K562 (cell line): ENCODE data around the gene TSPYL2. TPM values are rescaled to one million over a fixed set of nuclear protein-coding genes. Genes with fewer than 3 reads are reported as not detected.

Source experiments
- ATAC-seq: fragments of 200-7000 bp; cut with Tn5 transposase; 3 replicates; pipeline ENCODE4 v1.9.1; 2020; ENCODE audit warnings: moderate library complexity
- BruUV-seq: library from RNA; stranded (reverse); fragments of 400-500 nt; replicated peaks from 2 replicates; lab custom pipeline; 2021; lab: Mats Ljungman, UMichigan
- CTCF ChIA-PET: fragments of 300-600 bp; formaldehyde crosslinking; extraction: SDS; loops from one replicate; lab custom pipeline; 2021; ENCODE audit warnings: low intra/inter-chr PET ratio; lab: Yijun Ruan, JAX
- POLR2A ChIA-PET: fragments of 300-600, 350-650 bp; sonication (Branson Sonifier 250); formaldehyde crosslinking; extraction: SDS; loops from one replicate; lab custom pipeline; 2021; ENCODE audit warnings: antibody characterized with exemption, inconsistent platforms; lab: Yijun Ruan, JAX
- DNase-seq, 4 experiments: peaks; one replicate each; pipeline versions ENCODE4 v3.0.0 to v3.0.0-alpha.2; 2011 to 2018; ENCODE audit warnings: low spot score in 3 of 4, mixed read lengths in 3 of 4; ENCODE audit errors: extremely low read depth in 1 of 4
- FAIRE-seq: peaks from 2 replicates; lab custom pipeline; 2011; peaks lifted over from hg19 to GRCh38; lab: Jason Lieb, UNC
- H2AFZ ChIP-seq: 2 replicates; pipeline ENCODE4 v1.6.0; 2011; ENCODE audit warnings: low read depth, low read length, control low read depth, inconsistent platforms
- H3K27ac ChIP-seq: fragments of 200-600 bp; 3 replicates; pipeline ENCODE4 v1.8.0; 2011; ENCODE audit warnings: low read depth, mild to moderate bottlenecking, control low read depth, inconsistent platforms, low read length, moderate library complexity, mixed read lengths; ENCODE audit errors: extremely low read depth
- H3K27me3 ChIP-seq, 2 experiments: fragments of 300-600 bp in 1 of 2; 2 replicates in 1 of 2; 3 replicates in 1 of 2; pipeline versions ENCODE4 v1.6.0 to v1.8.0; 2011; ENCODE audit warnings: inconsistent platforms in 2 of 2, low read length in 2 of 2, mild to moderate bottlenecking in 1 of 2, mixed read lengths in 1 of 2, moderate library complexity in 1 of 2; ENCODE audit not compliant: control insufficient read depth in 2 of 2, insufficient read depth in 2 of 2
- H3K36me3 ChIP-seq: fragments of 300-600 bp; 3 replicates; pipeline ENCODE4 v1.8.0; 2011; ENCODE audit warnings: mild to moderate bottlenecking, low read length, inconsistent platforms; ENCODE audit not compliant: control insufficient read depth, insufficient read depth
- H3K4me1 ChIP-seq, 2 experiments: fragments of 200-600 bp in 1 of 2; replicated peaks in 1 of 2; 2 replicates in 1 of 2; 3 replicates in 1 of 2; pipeline versions ENCODE4 v1.5.1 to v1.8.0; 2011; ENCODE audit warnings: inconsistent platforms in 2 of 2, low read length in 2 of 2, mild to moderate bottlenecking in 1 of 2, mixed read lengths in 1 of 2, moderate library complexity in 1 of 2; ENCODE audit not compliant: control insufficient read depth in 2 of 2, insufficient read depth in 2 of 2
- H3K4me2 ChIP-seq: 2 replicates; pipeline ENCODE4 v1.6.1; 2011; ENCODE audit warnings: low read length, control low read depth, inconsistent platforms, mixed read lengths; ENCODE audit not compliant: insufficient read depth
- H3K4me3 ChIP-seq: fragments of 200-600 bp; sonication (generic), shearing (Covaris generic); 2 replicates; pipeline ENCODE4 v1.5.1; 2016; ENCODE audit warnings: control low read depth, inconsistent platforms
- H3K79me2 ChIP-seq: fragments of 200-600 bp; 3 replicates; pipeline ENCODE4 v1.8.0; 2011; ENCODE audit warnings: low read length, inconsistent platforms; ENCODE audit not compliant: control insufficient read depth, insufficient read depth
- H3K9ac ChIP-seq, 2 experiments: 2 replicates each; pipeline versions ENCODE4 v1.6.0 to v1.6.1; 2011; ENCODE audit warnings: low read depth in 2 of 2, low read length in 2 of 2, control low read depth in 1 of 2, inconsistent platforms in 1 of 2, mild to moderate bottlenecking in 1 of 2, mixed read lengths in 1 of 2; ENCODE audit not compliant: insufficient read depth in 1 of 2
- H3K9me1 ChIP-seq: one replicate; pipeline ENCODE4 v1.6.0; 2011; ENCODE audit warnings: inconsistent platforms, mild to moderate bottlenecking, low read length, moderate library complexity; ENCODE audit not compliant: control insufficient read depth, insufficient read depth
- H3K9me3 ChIP-seq: replicated peaks from 2 replicates; pipeline ENCODE4 v1.5.1; 2011; ENCODE audit warnings: low read depth, low read length, inconsistent platforms; ENCODE audit not compliant: control insufficient read depth, insufficient read depth
- H4K20me1 ChIP-seq: replicated peaks from 2 replicates; pipeline ENCODE4 v1.6.1; 2011; ENCODE audit warnings: low read length, inconsistent platforms, mixed read lengths; ENCODE audit not compliant: control insufficient read depth, insufficient read depth
- ATF7 ChIP-seq: fragments of 450-650 bp; IDR thresholded peaks from 2 replicates; pipeline ENCODE4 v1.7.1; 2014; ENCODE audit warnings: mild to moderate bottlenecking, moderate library complexity
- CHD2 ChIP-seq: IDR thresholded peaks from 2 replicates; pipeline ENCODE4 v1.6.1; 2011; ENCODE audit warnings: low read depth, low read length
- L3MBTL2 ChIP-seq: fragments of 450-650 bp; IDR thresholded peaks from 2 replicates; pipeline ENCODE4 v1.6.1; 2016; ENCODE audit warnings: mild to moderate bottlenecking, moderate library complexity
- NR2C1 ChIP-seq, 2 experiments: fragments of 450-650 bp; IDR thresholded peaks; 2 replicates each; pipeline ENCODE4 v1.6.1; 2017; ENCODE audit warnings: mild to moderate bottlenecking in 2 of 2, antibody characterized with exemption in 1 of 2, inconsistent platforms in 1 of 2, missing compliant biosample characterization in 1 of 2, missing genetic modification characterization in 1 of 2
- POLR2AphosphoS2 ChIP-seq: IDR thresholded peaks from 2 replicates; pipeline ENCODE4 v1.6.1; 2012; ENCODE audit warnings: low read length, improper control_type of control experiment
- SRSF9 ChIP-seq: fragments of 200-400 bp; formaldehyde crosslinking; IDR thresholded peaks from 2 replicates; pipeline ENCODE4 v1.6.1; 2017; ENCODE audit warnings: low read depth, low read length, borderline replicate concordance
- ZNF253 ChIP-seq: fragments of 250-450 bp; sonication (Bioruptor Pico); conservative IDR thresholded peaks from 2 replicates; pipeline ENCODE4 v1.6.1; 2021; ENCODE audit warnings: mild to moderate bottlenecking
- WGBS: fragments of 100-300 bp; shearing (Covaris generic); methylation state at CpG from one replicate; pipeline ENCODE4 v1.1.6; 2016; ENCODE audit warnings: low coverage, mixed read lengths; ENCODE audit not compliant: insufficient coverage; ENCODE audit errors: missing lambda C conversion rate; 5-methylcytosine and 5-hydroxymethylcytosine counted together
- in situ Hi-C: fragments of 300-500 bp; cut with MboI; formaldehyde crosslinking; loops from 4 replicates; pipeline ENCODE4 v1.15.0; 2018; ENCODE audit warnings: inconsistent platforms, mixed read lengths
- intact Hi-C: fragments of 100-400 bp; cut with micrococcal nuclease; formaldehyde crosslinking; loops from 2 replicates; pipeline ENCODE4 v1.14.2; 2022
- polyA plus RNA-seq, 8 experiments: library from polyadenylated mRNA; depleted of rRNA in 4 of 8; stranded (reverse) in 5 of 8; unstranded in 3 of 8; fragments of >200 nt; fragmentation: Nextera tagmentation in 2 of 8; fragmentation: Illumina TruSeq in 1 of 8; extraction: Ambion mirVana in 2 of 8; extraction: Trizol in 1 of 8; gene quantifications; 2 replicates each; pipeline versions ENCODE4 v1.2.1 to v1.2.3, GENCODE V29; 2011 to 2014; ENCODE audit warnings: inconsistent platforms in 1 of 8, missing spikeins in 1 of 8
- total RNA-seq, 7 experiments: library from RNA; depleted of rRNA in 6 of 7; stranded (reverse); fragments of >200 nt in 6 of 7; fragmentation: Illumina TruSeq in 2 of 7; extraction: Trizol in 2 of 7; gene quantifications; 2 replicates each; pipeline versions ENCODE4 v1.2.1 to v1.2.3, GENCODE V29; 2011 to 2021; ENCODE audit warnings: low replicate concordance in 1 of 7
- TF ChIP-seq, protein P1 (sequence below): fragments of 250-450 bp; sonication (Bioruptor Pico); IDR thresholded peaks from 2 replicates; pipeline ENCODE4 v1.4.0; 2020; ENCODE audit warnings: mild to moderate bottlenecking

TSPYL2 gene
- total and polyA plus RNA-seq, 9 of the 15 experiments (the other 6 are each of a cell fraction or from before 2014, with no cell fraction given) = 0.41 to 20.0 (median 10.8) TPM

DNA sequence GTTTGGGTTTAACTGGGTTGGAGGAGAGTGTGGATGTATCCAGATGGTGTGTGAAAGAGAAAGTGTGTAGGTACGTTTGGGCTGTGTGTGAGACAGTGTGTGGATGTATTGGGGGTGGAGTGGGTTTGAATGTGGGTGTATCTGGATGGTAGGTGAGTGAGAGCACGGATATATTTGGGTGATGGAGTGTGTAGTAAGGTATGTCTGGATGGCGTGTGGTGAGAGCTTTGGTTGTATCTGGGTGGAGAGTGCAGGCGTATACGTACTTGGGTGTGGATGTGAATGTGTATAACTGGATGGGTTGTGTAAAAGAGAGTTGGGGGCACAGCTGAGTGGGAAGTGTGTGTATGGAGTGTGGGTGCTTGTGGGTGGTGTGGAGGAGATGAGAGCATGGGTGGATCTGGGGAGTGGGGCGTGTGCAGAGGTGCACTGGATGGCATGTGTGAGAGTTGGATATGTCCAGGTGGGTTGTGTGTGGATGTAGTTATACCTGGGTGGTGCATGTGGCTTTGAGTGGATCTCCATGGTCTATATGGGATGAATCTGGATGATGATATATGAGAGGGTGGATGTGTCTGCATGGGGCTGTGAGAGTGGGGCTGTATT lies 26.8 kb upstream of the TSPYL2 start (continued):
- TF ChIP-seq POLR2AphosphoS2 (no peak), SRSF9 (no peak), CHD2 (no peak), ZNF253 (CRISPR knock-in tag) (no peak), NR2C1 (IDR thresholded peaks at IDR 0.05) (no peak), NR2C1 (tag; IDR thresholded peaks at IDR 0.05) (no peak), L3MBTL2 (no peak)
- TF ChIP-seq, protein P1, sequence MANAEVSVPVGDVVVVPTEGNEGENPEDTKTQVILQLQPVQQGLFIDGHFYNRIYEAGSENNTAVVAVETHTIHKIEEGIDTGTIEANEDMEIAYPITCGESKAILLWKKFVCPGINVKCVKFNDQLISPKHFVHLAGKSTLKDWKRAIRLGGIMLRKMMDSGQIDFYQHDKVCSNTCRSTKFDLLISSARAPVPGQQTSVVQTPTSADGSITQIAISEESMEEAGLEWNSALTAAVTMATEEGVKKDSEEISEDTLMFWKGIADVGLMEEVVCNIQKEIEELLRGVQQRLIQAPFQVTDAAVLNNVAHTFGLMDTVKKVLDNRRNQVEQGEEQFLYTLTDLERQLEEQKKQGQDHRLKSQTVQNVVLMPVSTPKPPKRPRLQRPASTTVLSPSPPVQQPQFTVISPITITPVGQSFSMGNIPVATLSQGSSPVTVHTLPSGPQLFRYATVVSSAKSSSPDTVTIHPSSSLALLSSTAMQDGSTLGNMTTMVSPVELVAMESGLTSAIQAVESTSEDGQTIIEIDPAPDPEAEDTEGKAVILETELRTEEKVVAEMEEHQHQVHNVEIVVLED = no peak

DNA sequence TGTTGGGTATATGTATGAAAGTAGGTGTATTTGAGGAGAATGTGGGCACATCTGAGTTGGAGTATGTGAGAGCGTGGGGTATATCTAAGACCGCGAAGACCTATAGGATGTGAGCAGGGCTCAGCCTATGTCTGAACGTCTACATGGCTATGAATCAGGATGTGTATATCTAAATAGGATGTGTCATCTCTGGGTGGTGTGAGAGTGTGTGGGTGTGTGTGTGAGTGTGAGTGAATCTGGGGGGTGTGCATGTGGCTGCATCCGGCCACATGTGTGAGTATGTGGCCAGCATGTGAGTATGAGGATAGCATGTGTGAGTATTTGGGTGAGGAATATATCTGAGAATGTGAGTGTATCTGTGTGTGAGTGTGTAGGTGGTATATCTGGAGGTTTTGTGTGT lies 25.9 kb upstream of the TSPYL2 start:
- ATAC-seq (no peak), FAIRE-seq (no peak), DNase-seq (no peak)
- no peaks in the 10 kb centered on the region for H4K20me1 ChIP-seq
- H3K27ac ChIP-seq = no peak overlapping the region
- intact Hi-C loops = no loop called here
- TF ChIP-seq ATF7 = no peak
- H3K4me3 ChIP-seq = no peak overlapping the region
- no peaks in the 10 kb centered on the region for H3K79me2 ChIP-seq
- no peaks in the 10 kb centered on the region for H3K4me1 ChIP-seq
- H3K36me3 ChIP-seq = no peaks in the 10 kb centered on the region
- no peaks in the 10 kb centered on the region; a peak in 1 of 5 replicates for H3K27me3 ChIP-seq
- WGBS = 19% methylated on average over 5 of the region's 5 CpGs
- no peak overlapping the region for H3K4me2 ChIP-seq
- in situ Hi-C loops = no loop called here
- CTCF ChIA-PET = no interaction called here
- H3K9me1 ChIP-seq = no peaks in the 10 kb centered on the region
- H2AFZ ChIP-seq = no peak overlapping the region
- no peaks in the 10 kb centered on the region for H3K9me3 ChIP-seq
- BruUV-seq = no TSS peak
- H3K9ac ChIP-seq = no peak overlapping the region
- POLR2A ChIA-PET = no interaction called here
